Amygdala (tissue), 56 donors: ENCODE data around the gene DIAPH1.

Experiments
- DNase-seq, 56 donors: peaks; one replicate each; lab custom pipeline; 2025; lab: John Stamatoyannopoulos, UW

Gene DIAPH1

DNA sequence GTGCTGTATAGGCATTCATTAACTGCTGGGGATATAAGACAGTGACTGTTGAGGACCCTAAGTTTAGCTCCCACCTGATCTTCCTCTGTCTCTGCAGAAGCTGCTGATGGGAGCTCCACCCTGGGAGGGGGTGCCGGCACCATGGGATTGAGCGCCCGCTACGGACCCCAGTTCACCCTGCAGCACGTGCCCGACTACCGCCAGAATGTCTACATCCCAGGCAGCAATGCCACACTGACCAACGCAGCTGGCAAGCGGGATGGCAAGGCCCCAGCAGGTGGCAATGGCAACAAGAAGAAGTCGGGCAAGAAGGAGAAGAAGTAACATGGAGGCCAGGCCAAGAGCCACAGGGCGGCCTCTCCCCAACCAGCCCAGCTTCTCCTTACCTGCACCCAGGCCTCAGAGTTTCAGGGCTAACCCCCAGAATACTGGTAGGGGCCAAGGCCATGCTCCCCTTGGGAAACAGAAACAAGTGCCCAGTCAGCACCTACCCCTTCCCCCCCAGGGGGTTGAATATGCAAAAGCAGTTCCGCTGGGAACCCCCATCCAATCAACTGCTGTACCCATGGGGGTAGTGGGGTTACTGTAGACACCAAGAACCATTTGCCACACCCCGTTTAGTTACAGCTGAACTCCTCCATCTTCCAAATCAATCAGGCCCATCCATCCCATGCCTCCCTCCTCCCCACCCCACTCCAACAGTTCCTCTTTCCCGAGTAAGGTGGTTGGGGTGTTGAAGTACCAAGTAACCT is 107.8 kb downstream of the DIAPH1 start:
- no peak for DNase-seq

DNA sequence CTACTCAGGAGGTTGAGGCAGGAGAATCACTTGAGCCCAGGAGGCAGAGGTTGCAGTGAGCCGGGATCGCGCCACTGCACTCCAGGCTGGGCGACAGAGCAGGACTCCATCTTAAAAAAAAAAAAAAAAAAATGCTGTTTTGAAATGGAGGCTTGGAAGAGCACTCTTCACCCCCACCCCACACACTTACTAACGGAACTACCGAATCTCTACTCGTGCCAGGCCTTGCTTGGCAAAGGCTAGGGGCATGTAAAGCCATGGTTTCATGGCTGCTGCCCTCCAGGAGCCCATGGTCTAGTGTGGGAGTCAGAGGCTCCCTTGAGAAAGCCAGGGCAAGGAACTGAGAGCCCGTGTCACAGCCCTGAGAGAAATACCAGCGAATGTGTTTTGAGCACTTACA is 108.6 kb downstream of the DIAPH1 start:
- DNase-seq: no peak

GRCh38 chr5:141508798-141509611 is 109.8 kb downstream of the DIAPH1 start:
- DNase-seq: peak in 18 of 56 donors; percentile 27 to 73 (median 50)

DNA sequence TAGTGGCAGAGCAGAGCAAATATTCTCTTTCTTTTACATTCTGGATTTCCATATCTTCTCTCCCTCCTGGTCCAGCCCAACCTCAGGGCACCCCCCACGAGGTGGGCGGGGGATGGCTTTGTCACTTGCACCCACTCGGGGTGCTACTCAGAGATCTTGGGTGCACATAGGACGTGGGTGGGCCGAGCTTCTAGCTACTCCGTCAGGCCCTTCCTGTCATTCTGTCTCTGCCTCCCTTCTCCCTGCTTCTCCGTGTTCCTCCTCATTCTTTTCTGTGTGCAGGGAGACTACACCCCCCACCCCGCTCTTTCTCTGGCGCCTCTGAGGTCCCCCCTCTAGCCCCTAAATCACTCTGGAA is 110.4 kb downstream of the DIAPH1 start:
- peak in 3 of 56 donors; percentile 39 to 64 (median 47) for DNase-seq

GRCh38 chr5:141507387-141508091 is 111.3 kb downstream of the DIAPH1 start:
- no peak for DNase-seq

DNA sequence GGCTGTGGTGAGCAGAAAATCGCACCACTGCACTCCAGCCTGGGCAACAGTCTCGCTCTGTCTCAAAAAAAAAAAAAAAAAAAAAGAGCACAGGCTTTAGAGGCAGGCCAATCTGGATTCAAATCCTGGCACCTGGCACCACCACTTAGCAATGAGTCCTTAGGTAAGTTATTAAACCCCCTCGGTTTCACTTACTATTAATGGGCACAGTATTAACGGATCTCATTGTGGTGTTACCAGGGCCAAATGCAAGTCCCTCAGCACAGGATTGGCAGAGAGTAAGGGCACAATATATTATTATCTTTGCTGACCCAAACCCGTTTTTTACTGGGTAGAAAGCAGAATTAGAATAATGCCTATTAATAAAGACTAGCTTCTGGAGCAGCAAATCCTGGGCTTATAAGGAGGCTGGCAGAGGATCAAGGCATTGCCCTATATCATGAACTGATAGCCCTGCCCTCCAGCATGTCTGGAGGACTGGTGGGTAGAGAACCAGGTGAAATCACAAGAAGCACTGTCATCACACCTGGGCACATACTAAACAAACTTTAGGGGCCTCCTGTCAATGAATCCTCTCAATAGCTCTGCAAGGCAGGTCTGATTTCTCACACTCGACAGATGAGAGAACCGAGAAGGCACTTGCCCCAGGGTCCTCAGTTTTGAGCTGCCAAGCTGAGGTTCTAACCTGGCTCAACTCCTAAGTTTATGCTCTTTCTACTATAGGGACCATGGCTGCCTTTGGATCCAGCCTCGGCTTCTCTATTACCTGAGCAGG is 112.2 kb downstream of the DIAPH1 start:
- no peak for DNase-seq

GRCh38 chr5:141504216-141504615 is 114.6 kb downstream of the DIAPH1 start:
- DNase-seq: no peak

- no peak for DNase-seq
These were observed 115.1 kb downstream of the DIAPH1 start for GRCh38 chr5:141503681-141504080.

DNA sequence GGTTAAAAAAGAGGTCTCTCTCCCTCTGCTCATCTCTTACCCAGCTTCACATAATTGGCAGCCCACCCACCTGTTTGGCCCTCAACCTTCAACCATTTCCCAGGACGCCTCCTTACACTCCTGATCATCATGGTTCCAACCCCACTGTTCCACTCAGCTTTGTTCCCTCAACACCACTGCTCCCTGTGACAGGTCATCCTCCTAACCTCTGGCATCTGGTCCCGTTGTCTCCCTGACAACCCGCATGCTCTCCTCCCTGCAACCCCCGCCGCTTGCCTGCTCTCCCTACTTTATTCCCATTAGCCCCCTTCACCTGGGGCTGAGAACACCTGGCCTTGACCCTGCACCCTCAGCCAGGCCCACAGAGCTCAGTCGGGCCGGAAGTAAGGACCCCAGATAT is 117.0 kb downstream of the DIAPH1 start:
- no peak for DNase-seq

GRCh38 chr5:141496038-141496437 is 122.8 kb downstream of the DIAPH1 start:
- DNase-seq: peak in 1 of 56 donors; percentile 28

DNA sequence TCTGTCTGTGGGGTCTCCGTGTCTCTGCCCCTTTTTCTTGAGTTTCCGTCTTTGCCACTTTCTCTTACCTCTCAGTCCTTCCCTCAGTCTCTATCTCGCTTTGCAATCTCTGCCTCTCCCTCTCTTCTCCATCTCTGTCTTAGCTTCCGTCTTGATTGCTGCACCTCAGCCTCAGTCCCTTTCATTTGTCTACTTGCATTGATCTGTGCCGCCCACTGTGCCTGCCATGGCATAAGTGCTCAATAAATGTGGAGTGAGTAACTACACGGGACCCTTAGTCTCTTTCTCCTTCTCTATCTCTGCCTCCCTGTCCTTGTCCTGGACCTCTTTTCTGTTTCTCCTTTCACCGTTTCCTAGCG is 123.4 kb downstream of the DIAPH1 start:
- DNase-seq: no peak

DNA sequence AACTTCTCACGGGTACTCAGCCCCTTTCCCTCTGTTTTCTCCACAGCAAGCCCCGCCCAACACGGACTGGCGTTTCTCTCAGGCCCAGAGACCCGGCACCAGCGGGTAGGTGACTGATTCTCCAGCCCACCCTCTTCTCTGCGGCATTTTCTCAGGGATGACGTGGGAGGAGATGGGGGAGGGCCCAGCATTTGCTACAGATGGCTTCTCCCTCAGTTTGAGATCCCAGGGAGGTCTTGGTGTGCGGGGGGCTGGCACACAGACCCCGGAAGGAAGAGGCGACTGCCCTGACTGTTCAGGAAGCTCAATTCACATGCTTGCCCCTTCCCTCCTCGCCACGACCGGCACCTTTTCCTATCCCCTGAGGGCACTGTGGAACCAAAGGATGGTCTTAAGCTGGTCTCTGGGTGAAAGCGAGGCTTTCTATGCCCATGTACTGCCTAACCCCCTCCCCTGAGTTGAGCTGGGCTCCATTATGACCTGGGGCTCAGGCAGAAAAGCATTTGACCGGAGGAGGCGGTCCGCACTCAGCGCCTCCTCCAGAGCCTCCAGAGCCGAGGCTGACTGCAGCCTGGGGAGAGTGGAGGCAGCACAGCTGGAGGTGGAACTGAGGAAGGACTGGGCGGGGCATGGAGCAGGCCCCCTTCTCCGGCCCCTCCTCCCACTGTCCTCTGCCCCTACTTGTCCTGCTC is 123.9 kb downstream of the DIAPH1 start:
- peak in 9 of 56 donors; percentile 23 to 45 (median 36) for DNase-seq

DNA sequence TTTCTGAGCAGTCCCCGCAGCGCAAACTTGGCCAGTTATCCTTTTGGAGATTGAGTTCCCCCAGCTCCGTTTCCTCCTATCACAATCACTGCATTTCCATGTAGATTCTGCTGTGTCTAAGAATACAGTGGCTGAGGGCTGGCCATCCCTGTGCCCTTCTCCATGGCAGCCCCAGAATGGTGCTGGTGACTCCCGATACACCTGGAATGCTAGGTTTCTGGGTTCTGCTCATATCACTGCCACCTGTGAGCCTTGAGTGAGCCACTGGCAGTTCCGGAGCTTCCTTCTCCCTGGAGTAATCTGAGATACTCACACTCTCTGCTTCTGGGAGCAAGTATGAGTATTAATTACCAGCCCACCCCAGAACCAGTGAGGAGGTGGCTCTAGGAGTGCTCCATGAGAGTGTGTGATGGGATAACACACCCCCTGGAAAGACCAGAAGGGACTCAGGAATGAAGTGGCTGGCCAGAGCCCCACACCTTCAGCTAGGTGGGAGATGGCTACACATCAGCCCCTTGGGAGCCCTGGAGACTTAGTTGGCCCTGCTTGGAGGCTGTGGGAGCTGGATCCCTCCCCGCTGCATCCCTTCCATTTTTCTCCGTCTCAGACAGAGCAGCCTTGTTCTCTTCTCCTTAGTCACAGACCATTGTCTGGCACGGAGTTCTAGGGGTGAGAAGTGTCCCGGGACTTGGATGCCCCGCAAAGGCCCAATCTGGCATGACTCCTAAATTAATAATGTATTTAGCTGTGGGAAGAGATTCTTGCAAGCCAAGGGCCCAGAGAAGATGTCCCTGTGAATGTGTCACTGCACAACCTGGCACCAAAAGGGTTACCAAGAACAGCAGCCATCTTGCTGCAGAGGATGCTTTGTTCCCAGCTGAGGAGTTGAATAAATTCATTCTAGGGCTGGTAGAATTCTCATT is 125.0 kb downstream of the DIAPH1 start:
- DNase-seq: peak in 39 of 56 donors; percentile 19 to 78 (median 51)

GRCh38 chr5:141492168-141492885 is 126.5 kb downstream of the DIAPH1 start:
- peak in 7 of 56 donors; percentile 30 to 48 (median 40) for DNase-seq

GRCh38 chr5:141491323-141492167 is 127.3 kb downstream of the DIAPH1 start:
- DNase-seq: no peak

- DNase-seq: no peak
These were observed 128.0 kb downstream of the DIAPH1 start for GRCh38 chr5:141490771-141491170.

DNA sequence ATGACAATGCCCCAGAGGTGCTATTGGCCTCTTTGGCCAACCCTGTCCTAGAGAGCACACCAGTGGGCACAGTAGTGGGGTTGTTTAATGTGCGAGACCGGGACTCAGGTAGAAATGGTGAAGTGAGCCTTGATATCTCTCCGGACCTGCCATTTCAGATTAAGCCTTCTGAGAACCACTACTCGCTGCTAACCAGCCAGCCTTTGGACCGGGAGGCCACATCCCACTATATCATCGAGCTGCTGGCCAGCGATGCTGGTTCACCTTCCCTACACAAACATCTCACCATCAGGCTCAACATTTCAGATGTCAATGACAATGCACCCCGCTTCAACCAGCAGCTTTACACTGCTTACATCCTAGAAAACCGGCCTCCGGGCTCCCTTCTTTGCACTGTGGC is 128.5 kb downstream of the DIAPH1 start:
- DNase-seq: no peak
